NCI-H1092 treated with DMSO at 0.1 percent for 48 hours (cell line): Measurements from ENCODE around the gene GATC.
"Not testable (repeated sequence)": the region's sequence is repeated elsewhere in the genome, so short reads cannot be mapped to it uniquely, and the experiment has no call there.

Experiments used
- DNase-seq: peaks from one replicate; lab custom pipeline; 2025; lab: John Stamatoyannopoulos, UW

Gene GATC

DNA sequence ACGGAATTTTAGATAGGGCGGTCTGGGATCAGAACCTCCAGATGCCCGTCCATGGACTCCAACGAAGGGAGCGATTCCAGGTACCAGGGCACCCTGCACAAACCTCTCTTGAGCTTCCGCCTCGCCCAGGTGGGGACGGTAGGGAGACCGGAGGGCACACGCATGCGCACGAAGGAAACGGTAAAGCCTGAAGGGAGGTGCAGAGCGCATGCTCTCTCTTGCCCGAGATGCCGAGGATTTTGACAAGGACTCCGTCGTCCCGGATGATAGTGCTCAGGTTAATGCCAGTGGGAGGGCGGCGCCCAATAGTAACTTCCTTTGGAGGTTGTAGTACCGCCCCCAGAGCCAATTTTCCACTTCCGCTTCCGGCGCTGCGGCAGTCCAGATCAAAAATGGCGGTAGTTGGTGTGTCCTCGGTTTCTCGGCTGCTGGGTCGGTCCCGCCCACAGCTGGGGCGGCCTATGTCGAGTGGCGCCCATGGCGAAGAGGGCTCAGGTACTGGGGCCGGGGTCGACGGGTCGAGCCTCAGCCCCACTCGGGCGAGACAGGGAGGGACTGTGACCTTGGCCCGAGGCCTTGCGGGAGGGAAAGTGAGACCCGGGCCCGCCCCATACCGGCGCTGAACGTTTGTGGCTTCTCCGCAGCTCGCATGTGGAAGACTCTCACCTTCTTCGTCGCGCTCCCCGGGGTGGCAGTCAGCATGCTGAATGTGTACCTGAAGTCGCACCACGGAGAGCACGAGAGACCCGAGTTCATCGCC is 8.3 kb upstream of the GATC start, which contains the start of gene COX6A1:
Gene COX6A1 (plus strand): TSS at position 379 of the 760 bp plus-strand sequence. CDS start 14 bp downstream, at position 393.
- peak; percentile 98 for DNase-seq

DNA sequence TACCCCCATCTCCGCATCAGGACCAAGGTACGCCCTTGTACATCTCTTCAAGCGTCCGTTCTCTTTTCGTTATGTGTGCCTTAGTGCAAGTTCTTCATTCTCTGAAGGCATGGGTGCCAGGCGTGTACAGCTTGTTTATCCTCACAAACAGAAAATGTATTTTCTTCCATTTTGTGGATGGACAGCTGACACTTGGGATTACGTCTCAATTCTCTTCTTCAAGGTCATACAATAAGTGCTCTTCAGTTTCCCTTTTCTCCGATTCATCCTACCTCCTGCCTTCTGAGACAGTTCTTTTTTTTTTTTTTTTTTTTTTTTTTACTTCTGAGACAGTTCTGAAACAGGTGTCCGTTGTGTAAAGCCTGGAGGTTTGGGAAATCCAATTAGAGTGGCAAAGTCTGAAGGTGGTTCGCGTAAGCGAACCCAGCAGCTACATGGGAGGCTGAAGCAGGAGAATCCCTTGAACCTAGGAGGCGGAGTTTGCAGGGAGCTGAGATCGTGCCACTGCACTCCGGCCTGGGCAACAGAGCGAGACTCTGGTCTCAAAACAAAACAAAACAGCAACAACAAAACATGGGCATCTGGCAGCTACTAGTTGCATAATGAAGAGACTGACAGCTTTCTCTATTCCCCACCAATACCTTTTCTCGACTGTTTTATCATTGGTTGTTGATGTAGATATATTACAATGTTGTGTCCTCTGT is 7.6 kb upstream of the GATC start:
- no peak for DNase-seq

DNA sequence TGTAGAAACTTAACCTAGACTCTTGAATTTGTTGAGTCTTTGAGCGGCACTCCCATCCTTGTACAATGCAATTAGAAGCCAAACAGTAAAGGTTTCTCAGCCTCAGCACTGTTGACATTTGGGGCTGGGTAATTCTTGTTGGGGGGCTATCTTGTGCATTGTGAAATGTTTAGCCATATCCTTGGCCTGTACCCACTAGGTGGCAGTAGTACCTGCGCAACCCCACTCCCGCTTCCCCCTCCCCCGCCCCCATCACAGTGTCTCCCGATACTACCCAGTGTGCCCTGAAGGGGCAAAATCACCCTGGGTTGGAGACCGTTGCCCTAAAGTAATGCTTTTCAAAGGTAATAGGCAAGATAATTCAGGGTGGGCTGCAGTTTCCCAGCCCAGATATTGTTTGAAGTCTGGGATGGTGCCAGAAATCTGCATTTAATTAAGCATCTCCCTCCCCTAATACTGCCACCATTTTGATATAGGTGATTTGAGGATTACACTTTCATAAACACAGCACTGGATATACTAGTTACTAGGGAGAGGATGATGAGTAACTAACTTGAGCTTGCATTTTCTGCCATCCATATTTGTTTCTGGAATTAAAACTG is 6.5 kb upstream of the GATC start:
- DNase-seq = peak; percentile 22

DNA sequence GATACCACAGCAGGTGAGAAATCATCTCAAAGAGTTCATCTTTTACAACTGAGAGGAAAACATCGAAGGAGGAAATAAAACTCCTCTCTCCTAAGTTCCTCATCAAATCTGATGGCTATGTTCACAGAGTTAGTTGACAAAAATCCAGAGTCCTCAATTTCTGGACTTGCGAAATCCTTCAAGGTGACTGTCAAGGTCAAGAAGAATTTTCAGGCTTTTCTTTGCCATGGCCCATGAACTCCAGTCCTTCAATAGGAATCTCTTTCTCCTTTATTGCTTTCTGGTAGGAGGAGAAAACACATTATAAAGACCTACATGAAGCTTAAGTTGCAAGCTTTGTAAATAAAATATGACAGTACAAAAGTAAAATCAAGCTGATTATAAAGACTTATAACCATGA is 1.6 kb upstream of the GATC start:
- no peak for DNase-seq

DNA sequence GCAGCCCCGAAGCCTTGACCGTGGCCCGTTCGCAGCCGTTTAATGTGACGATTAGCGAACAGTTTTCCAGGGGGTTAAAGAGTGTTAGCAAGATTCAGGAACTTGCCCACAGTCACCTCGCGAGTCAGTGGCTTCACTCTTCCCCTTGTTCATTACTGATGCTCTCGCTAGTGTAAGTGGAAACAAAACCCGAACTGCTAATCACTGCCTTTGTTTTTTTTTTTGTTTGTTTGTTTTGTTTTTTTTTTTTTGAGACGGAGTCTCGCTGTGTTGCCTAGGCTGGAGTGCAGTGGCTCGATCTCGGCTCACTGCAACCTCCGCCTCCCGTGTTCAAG is 567 bp downstream of the GATC start:
- not testable (repeated sequence) for DNase-seq

DNA sequence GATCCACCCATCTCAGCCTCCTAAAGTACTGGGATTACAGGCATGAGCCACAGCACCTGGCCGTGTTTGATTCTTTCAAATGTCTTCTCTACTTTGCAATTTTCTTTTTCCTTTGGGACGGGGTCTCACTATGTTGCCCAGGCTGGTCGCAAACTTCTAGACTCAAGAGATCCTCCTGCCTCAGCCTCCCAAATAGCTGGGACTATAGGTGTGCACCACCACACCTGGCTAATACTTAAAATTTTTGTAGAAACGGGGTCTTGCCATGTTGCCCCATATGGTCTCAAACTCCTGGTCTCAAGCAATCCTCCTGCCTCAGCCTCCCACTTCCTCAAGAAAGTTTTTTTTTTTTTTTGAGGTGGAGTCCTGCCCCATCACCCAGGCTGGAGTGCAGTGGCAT is 1.7 kb downstream of the GATC start:
- no peak for DNase-seq

DNA sequence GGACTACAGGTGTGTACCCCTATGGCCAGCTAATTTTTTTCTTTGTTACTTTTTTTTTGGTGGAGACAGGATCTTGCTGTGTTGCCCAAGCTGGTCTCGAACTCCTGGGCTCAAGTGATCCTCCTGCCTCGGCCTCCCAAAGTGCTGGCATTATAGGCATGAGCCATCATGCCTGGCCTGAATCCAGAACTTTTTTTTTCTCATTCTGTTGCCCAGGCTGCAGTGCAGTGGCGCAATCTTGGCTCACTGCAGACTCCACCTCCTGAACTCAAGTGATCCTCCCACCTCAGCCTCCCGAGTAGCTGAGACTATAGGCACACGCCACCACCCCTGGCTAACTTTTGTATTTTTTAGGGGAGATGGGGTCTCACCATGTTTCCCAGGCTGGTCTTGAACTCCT is 6.3 kb downstream of the GATC start:
- not testable (repeated sequence) for DNase-seq

DNA sequence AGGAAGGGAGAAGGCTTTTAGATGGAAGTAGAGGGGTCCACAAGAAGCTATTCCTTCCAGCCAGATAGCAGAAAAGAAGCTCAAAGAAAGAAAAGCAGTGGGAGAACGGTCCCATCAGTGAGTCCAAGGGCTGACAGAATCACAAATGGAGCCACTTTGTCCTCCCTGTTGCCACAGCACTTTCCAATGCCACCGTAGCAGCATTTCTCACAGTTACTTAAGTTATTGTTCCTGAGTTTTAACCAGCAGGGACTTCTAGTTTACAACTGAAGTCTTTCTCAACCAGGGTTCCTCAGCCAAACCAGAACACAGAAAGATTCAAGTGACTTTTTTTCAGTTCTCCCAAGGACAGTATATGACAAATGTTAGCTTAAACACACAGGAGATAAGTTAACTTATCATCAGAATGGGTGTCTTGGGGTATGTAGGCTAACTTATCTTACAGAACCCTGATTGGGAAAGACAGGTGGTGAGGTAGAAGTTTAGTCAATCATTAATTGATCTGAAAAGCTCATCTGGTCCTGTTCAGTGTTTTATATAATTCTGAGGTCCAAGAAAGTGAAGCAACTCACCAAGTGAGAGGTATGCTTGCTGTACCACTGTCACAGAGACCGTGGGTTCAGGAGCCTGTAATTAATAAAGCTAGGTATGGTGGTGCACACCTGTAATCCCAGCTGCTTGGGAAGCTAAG is 7.0 kb downstream of the GATC start:
- DNase-seq = no peak

DNA sequence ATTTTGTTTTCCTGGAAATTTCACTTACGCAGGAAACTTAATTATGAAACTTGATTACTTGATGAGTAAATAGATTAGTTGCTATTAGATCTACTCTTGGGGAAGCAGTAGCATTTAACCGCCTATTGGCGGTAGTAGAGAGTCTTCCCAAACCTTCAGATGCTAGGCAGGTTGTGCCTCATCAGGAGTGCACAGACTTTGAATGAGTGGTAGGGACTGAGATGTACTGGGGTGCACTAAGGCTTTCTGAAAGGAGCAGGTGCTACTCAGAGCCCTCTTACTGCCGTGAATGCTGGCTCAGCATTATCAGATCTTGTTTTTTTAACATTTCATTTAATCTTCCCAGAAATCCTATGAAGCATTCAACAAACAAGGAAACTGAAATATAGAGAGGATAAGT is 7.7 kb downstream of the GATC start:
- no peak for DNase-seq

DNA sequence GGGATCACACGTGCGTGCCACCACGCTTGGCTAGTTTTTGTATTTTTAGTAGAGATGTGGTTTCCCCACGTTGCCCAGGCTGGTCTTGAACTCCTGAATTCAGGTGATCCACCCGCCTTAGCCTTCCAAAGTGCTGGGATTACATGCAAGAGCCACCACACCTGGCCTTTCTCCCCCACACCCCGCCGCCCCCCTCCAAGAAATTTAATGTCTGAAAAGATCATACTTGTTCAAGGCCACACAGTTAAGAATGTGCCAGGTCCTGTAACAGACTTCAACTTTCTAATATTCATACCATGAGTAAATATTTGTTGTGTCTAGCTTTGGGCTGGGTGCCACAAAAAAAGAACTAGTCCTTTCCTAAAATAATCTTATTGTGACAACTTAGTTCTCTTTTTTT is 9.1 kb downstream of the GATC start:
- DNase-seq = no peak

DNA sequence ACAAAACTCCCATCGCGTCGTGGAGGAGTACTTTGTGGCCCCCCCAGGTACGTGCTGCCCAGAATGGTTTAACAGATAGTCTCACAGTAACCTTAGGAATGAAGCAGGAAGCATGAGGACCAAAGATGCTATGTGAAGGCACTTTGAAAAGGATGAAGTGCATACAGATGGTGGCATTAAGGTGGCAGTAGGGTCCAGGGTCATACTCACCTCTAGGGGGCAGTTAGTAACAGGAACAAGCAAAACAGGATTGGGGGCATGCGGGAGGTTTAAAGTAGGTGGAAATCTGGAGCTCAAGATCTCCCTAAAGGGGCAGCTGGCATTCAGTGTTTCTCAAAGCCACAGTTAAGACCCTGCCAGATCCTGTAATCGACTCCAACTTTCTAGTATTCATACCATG is 10.9 kb downstream of the GATC start:
- no peak for DNase-seq

DNA sequence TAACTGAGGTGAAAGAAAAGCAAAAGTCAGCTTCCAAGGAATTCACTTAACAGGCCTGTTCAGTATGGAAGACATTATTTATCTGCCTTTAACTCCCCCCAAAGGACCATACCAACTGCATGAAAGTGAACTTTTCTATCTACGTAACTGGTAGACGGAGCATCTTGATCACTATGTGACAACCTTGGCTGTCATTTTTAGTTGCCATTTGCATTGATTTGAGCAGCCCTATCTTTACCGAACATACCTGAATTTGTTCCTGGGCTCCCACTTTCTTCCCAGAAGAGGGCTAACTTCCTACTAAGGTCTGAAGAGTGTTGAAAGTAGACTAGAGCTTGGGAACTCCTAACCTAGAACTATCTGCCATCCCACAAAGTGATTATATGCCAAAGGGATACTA is 13.9 kb downstream of the GATC start:
- DNase-seq = no peak

DNA sequence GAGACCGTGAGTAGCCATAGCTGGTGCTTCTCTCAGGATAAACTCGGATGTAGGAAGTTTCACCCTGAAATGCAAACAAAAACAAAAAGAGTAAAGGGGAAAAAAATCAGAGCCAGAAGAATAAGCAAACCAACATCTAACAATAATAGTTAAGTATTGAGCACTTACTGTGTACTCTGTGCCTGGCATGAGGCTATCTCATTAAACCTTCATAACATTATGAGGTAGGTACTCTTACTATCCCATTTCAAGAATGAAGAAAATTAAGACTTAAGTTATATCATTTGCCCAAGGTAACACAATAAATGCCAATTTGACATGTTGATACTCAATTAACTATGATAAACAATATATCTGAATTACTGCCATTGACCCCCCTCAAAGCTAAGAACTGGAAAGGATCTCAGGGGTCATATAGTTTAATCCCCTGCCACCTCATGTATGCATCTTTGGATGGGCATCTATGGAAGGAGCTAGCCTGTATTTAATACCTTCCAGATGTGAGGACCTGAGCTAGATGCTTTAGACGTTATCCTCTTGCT is 15.9 kb downstream of the GATC start:
- no peak for DNase-seq

DNA sequence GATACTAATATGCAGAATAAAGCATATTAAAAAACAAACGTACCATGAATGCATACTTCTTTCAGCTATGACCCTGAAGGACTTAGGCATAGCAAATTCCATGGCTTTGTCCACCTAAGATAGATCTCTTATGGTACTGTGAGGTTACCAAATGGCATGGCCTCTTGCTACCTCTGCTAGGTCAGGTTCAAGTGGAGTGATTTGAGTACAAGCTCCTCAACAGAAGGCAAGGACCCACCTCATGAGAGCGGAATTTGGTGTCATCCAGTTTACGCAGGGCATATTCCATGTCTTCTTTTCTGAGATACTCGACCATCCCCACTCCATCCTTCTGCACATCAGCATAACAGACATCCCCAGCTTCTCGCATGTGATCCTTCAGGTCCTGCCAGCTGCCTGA is 17.5 kb downstream of the GATC start:
- DNase-seq = no peak

DNA sequence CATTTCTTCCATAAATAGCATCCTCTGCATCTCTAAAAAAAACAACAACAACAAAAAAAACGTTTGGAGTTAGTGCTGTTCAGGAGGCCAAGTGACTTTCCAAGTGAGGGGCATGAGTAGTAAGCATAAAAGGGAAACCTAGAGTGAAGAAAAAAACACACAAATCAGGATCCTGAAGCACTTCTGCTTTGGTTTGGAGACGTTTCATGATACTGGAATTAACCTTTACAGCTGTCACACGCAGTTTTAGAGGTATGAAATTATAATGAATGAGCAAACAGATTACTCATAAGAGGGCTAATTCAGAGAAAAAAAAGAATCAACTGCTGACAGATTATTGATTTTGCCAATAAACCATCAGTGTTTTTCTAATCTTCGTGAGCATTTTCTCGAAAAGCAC is 19.5 kb downstream of the GATC start:
- DNase-seq = no peak

DNA sequence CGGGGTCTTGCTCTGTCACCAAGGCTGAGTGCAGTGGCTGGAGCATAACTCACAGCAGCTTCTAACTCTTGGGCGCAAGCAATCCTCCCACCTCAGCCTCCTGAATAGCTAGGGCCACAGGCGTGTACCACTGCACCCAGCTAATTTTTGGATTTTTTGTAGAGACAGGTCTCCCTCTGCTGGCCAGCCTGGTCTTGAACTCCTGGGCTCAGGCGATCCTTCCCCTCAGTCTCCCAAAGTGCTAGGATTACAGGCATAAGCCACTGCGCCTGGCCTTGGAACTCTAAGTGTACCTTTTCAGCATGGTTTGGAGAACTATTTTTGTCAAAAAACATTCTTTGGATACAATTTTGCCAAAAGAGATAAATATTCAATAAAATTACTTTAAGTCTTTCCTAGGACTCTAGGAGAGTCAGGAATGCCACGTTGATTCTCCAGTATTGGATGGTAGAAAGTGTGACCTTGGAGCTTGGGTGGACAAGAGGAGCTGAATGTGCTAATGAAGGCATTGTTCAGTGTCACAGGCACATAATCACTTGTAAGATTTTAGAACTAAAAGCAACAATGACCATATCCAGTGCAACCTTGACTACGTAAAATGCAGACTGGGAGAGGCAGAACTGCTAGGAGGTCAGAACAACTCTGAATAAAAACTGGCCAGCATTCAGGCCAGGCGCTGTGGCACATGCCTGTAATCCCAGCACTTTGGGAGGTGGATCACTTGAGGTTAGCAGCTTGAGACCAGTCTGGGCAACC is 20.5 kb downstream of the GATC start:
- peak; percentile 3 for DNase-seq

DNA sequence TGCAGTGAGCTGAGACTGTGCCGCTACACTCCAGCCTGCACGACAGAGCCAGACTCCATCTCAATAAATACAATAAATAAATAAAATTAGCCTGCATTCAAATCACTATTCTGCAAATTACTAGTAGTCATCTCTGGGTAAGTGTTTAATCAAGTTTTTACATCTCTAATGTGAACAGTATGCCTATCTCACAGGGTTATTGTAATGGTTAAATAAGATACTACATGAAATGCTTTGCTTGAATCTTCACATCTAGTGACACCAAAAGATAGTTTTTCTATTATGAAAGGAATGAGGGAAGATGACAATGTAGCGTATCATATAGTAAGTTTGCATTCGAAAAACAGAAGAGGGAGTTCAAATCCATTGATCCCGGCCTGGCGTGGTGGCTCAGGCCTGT is 21.2 kb downstream of the GATC start:
- DNase-seq = no peak

DNA sequence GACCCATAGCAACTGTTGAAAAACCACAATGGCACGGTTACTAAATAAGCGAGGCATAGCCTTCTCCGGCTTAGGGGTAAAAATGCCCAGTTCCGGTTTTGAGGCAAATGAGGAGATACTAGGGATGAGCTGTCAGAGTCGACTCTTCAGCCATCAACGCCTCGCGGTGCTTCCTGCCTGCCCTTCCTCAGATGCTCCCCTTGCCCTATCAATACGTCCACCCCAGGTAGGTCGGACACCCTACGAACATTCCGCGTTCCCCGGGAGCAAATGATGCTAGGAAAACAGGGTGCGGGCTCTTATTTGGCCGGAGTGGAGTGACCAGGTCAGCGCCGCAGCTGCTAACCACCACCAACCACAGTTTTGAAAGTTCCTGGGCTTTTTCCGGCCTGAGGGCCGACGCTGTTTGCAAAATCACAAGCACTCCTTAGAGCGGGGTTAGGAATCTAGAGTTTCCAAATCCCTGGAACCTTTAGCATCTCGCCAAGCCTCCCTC is 22.1 kb downstream of the GATC start:
- peak; percentile 6 for DNase-seq

DNA sequence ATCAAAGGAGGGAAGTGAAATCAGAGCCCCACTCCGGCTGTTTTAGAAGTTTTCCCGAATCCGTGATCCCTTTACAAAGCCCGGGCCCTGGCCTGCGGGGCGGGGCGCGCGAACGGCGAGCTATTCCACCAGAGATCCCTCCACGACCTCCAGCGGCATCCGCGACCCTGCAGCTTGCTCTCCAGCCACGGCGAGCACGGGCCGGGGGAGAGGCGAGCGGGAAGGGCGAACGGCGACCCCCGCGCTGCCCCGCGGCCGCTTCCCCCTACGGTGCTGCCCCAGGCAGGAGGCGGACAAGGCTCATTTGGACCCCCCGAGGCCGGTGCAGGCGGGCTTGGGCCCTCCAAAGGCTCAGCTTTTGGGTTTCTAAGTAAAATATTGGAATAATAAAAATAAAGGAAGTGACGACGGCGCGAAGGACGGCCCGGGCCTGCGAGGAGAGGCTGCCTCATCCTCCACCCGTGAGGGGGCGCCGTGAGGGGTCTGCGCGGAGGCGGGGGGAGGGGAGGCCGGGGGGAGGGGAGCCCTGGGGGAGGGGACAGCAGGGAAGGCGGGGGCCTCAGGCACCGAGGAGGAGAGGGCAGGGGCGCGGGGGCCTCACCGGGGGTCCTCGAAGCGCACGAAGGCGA is 22.7 kb downstream of the GATC start:
- peak; percentile 29 for DNase-seq

DNA sequence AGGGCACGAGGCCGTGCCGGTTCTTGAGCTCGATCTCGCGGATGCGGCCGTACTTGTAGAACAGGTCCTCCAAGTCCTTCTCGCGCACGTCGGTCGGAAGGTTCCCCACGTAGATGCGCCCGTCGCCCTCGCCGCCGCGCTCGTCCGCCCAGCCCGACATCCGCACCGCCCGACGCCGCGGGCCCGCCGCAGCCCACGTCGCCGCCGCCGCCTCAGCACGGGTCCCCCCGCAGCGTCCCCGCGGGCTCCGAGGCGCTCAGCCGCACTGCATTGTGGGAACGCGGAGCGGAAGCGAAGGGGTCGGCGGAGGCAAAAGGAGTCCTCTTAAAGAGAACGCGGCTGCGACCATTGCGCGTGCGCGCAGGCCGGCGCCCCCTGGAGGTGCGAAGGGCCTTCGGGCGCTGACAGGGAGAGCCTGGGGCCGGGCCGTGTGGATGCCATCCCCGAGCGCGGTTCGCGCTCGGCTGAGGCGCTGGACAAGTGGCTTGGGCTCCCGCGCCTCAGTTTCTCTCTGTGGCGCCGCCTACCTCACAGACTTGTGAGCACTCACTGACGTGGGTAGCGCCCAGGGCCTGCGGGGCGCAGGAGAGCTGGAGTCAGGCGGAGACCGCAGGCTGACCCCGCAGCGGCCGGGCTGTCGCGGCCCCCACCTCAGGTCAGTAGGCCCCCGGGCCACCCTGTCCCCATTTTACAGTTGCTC is 23.4 kb downstream of the GATC start, which contains the start of gene SRSF9:
Gene SRSF9 (minus strand): TSS at position 299 of the 700 bp plus-strand sequence. CDS start 139 bp downstream, at position 160.
- DNase-seq = peak; percentile 87
